HG03342 (cell line): ENCODE measurements around the gene SRRT.
"Not testable (repeated sequence)": the region's sequence is repeated elsewhere in the genome, so short reads cannot be mapped to it uniquely, and the experiment has no call there.

Experiments
- ATAC-seq: cut with Tn5 transposase; IDR thresholded peaks from one replicate; pipeline ENCODE4 v1.9.1; 2021; ENCODE audit warnings: mild to moderate bottlenecking, moderate library complexity; ENCODE audit not compliant: unreplicated experiment

SRRT gene

GRCh38 chr7:100921039-100921438, 46.1 kb downstream of the SRRT start:
- ATAC-seq = no peak

GRCh38 chr7:100923616-100924015, 48.7 kb downstream of the SRRT start:
- not testable (repeated sequence) for ATAC-seq

GRCh38 chr7:100929808-100930174, 54.9 kb downstream of the SRRT start:
- no peak for ATAC-seq

- no peak for ATAC-seq
Measured at GRCh38 chr7:100933734-100934133, 58.8 kb downstream of the SRRT start.

GRCh38 chr7:100935381-100935780, 60.5 kb downstream of the SRRT start:
- ATAC-seq = not testable (repeated sequence)

- not testable (repeated sequence) for ATAC-seq
Measured at GRCh38 chr7:100936167-100936566, 61.3 kb downstream of the SRRT start.
